ENCODE results near the gene NXPH3.
"Not testable (repeated sequence)": the region's sequence is repeated elsewhere in the genome, so short reads cannot be mapped to it uniquely, and the experiment has no call there.

Gene NXPH3

GRCh38 chr17:49575679-49576087 is at the start of gene NXPH3:
Gene NXPH3, plus strand, starts transcription at chr17:49575871. Its CDS starts 349 bp downstream, at chr17:49576220.
- no peak for DNase-seq (ENCODE audit: low read depth, low spot score)

- no peak for DNase-seq (ENCODE audit: low read depth, low spot score)
Observed at GRCh38 chr17:49527927-49528651, 47.6 kb upstream of the NXPH3 start.

- DNase-seq (ENCODE audit: low read depth, low spot score) = no peak
Observed at GRCh38 chr17:49528966-49529365, 46.7 kb upstream of the NXPH3 start.

- DNase-seq (ENCODE audit: low read depth, low spot score) = no peak
Observed at GRCh38 chr17:49530118-49530517, 45.6 kb upstream of the NXPH3 start.

- DNase-seq (ENCODE audit: low read depth, low spot score) = no peak
Observed at GRCh38 chr17:49543860-49544259, 31.8 kb upstream of the NXPH3 start.

GRCh38 chr17:49545007-49545660 is 30.5 kb upstream of the NXPH3 start:
- no peak for DNase-seq (ENCODE audit: low read depth, low spot score)

- DNase-seq (ENCODE audit: low read depth, low spot score) = no peak
Observed at GRCh38 chr17:49545806-49546545, 29.7 kb upstream of the NXPH3 start.

GRCh38 chr17:49546546-49547535 is 28.8 kb upstream of the NXPH3 start:
- DNase-seq (ENCODE audit: low read depth, low spot score) = no peak

GRCh38 chr17:49547566-49547965 is 28.1 kb upstream of the NXPH3 start:
- DNase-seq (ENCODE audit: low read depth, low spot score) = no peak

- no peak for DNase-seq (ENCODE audit: low read depth, low spot score)
Observed at GRCh38 chr17:49548051-49548505, 27.6 kb upstream of the NXPH3 start.

- no peak for DNase-seq (ENCODE audit: low read depth, low spot score)
Observed at GRCh38 chr17:49548506-49549310, 27.0 kb upstream of the NXPH3 start.

- no peak for DNase-seq (ENCODE audit: low read depth, low spot score)
Observed at GRCh38 chr17:49549311-49549605, 26.4 kb upstream of the NXPH3 start.

GRCh38 chr17:49549691-49550678 is 25.7 kb upstream of the NXPH3 start:
- no peak for DNase-seq (ENCODE audit: low read depth, low spot score)

- not testable (repeated sequence) for DNase-seq (ENCODE audit: low read depth, low spot score)
Observed at GRCh38 chr17:49550764-49551163, 24.9 kb upstream of the NXPH3 start.

GRCh38 chr17:49551221-49552069 is 24.2 kb upstream of the NXPH3 start:
- DNase-seq (ENCODE audit: low read depth, low spot score) = no peak

GRCh38 chr17:49552070-49552751 is 23.5 kb upstream of the NXPH3 start:
- DNase-seq (ENCODE audit: low read depth, low spot score) = no peak

GRCh38 chr17:49553676-49554335 is 21.9 kb upstream of the NXPH3 start:
- no peak for DNase-seq (ENCODE audit: low read depth, low spot score)

Data from brain pericyte (primary cell).